ENCODE measurements around the gene CLEC4G. TPM values are rescaled to one million over a fixed set of nuclear protein-coding genes. Genes with fewer than 3 reads are reported as not detected.

CLEC4G gene
- total RNA-seq, 2 experiments from 2014 or later = not detected

DNA sequence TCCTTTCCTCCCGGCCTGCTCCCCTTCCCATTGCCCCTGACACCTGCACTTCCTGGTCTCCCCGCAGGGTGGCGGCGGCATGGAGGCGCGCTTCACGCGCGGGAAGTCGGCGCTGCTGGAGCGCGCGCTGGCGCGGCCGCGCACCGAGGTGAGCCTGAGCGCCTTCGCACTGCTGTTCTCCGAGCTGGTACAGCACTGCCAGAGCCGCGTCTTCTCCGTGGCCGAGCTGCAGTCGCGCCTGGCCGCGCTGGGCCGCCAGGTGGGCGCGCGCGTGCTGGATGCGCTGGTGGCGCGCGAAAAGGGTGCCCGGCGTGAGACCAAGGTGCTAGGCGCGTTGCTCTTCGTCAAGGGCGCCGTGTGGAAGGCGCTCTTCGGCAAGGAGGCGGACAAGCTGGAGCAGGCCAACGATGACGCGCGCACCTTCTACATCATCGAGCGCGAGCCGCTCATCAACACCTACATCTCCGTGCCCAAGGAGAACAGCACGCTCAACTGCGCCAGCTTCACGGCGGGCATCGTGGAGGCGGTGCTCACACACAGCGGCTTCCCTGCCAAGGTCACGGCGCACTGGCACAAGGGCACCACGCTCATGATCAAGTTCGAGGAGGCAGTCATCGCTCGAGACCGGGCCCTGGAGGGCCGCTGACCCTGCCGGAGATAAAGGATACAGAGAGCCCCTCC is 49.6 kb downstream of the CLEC4G start:
- H3K27me3 ChIP-seq (ENCODE audit: control insufficient read depth in 1 of 2, insufficient read depth in 2 of 2, low read length in 2 of 2) = peaks cover 0 to 6% of the 10 kb centered on the region in 2 experiments
- H3K4me3 ChIP-seq (ENCODE audit: low read length) = peak overlapping the region; percentile 100
- H3K36me3 ChIP-seq (ENCODE audit: insufficient read depth, low read length) = peaks cover 16% of the 10 kb centered on the region
- CTCF ChIA-PET = interaction anchor here (2.2 to 3.1 kb wide), 2 partner anchors 113 to 118 kb away, joined by 30 to 39 read pairs; no protein-coding TSS in a partner anchor
- intact Hi-C loops (cut with DNase I, micrococcal nuclease) = loop anchor here in 1 of 2 experiments (5.0 to 10.0 kb wide), 2 partner anchors 328 to 580 kb away; no protein-coding TSS in a partner anchor
- POLR2A ChIA-PET = no interaction called here
- Mint-ChIP-seq H3K4me3 (peak overlapping the region; percentile 97), H3K36me3 (ENCODE audit: low read depth) (peaks cover 21% of the 10 kb centered on the region), H3K9me3 (no peaks in the 10 kb centered on the region), H3K27me3 (peaks cover 18% of the 10 kb centered on the region), H3K27ac (peak overlapping the region; percentile 90), H3K4me1 (ENCODE audit: low read depth) (peaks cover 28% of the 10 kb centered on the region)
- H3K4me1 ChIP-seq (ENCODE audit: insufficient read depth, low read length) = peaks cover 42% of the 10 kb centered on the region
- H3K9me3 ChIP-seq (ENCODE audit: control insufficient read depth in 1 of 2, insufficient read depth in 1 of 2, low read length in 2 of 2) = no peaks in the 10 kb centered on the region
- ATAC-seq (ENCODE audit: poor library complexity) (no peak), DNase-seq (peak in 2 of 14 experiments; percentile 26 to 43)
- peak overlapping the region in 1 of 2 donors; percentile 83 for H3K27ac ChIP-seq (ENCODE audit: low read depth in 1 of 2, low read length in 2 of 2)
- TF ChIP-seq, protein P1, sequence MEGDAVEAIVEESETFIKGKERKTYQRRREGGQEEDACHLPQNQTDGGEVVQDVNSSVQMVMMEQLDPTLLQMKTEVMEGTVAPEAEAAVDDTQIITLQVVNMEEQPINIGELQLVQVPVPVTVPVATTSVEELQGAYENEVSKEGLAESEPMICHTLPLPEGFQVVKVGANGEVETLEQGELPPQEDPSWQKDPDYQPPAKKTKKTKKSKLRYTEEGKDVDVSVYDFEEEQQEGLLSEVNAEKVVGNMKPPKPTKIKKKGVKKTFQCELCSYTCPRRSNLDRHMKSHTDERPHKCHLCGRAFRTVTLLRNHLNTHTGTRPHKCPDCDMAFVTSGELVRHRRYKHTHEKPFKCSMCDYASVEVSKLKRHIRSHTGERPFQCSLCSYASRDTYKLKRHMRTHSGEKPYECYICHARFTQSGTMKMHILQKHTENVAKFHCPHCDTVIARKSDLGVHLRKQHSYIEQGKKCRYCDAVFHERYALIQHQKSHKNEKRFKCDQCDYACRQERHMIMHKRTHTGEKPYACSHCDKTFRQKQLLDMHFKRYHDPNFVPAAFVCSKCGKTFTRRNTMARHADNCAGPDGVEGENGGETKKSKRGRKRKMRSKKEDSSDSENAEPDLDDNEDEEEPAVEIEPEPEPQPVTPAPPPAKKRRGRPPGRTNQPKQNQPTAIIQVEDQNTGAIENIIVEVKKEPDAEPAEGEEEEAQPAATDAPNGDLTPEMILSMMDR (IDR thresholded peaks at IDR 0.05) = no peak

DNA sequence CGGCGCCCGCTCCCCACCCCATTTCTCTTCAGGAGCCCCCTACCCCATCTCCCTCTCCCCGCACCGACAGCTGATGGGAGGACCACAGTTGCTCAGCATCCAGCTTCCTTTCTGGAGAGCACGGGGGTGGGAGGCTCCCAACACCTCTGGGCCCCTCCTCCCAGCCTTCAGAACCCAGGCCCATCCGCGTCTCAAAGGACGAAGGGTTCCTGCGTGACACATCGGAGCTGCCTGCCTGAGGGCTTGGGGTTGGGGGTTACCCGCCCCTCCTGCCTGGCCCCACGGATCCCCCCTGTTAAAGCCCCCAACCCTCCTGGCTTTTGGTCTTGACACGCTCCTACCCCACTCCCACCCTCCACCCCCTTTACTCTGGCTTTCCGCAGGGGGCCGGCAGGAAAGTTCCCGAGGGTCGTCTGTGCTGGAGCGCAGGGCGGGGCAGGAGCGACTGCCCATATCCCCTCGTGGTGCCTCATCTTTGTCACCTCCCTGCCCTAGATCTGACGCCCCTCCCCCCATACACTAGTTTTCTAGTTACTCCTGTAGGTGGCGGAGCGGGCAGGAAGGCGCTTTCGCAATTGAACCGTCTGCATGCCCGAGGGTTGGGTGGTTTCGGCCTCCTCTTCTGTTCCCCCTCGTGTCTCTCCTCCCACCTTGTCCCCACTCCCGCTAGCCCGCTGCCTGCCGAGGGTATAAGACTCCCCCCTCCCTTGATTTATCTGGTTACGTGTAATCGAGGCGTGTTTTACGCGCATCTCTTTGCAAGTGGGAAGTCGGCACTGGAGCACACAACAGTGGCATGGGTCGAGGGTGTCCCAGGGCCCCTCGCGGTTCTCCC is 50.4 kb downstream of the CLEC4G start:
- Histone ChIP-seq H3K4me3 (ENCODE audit: low read length) (peak overlapping the region; percentile 100), H3K27ac (ENCODE audit: low read depth in 1 of 2, low read length in 2 of 2) (peak overlapping the region; percentile 72 to 83), H3K9me3 (ENCODE audit: control insufficient read depth in 1 of 2, insufficient read depth in 1 of 2, low read length in 2 of 2) (no peaks in the 10 kb centered on the region), H3K4me1 (ENCODE audit: insufficient read depth, low read length) (peaks cover 50% of the 10 kb centered on the region), H3K36me3 (ENCODE audit: insufficient read depth, low read length) (peaks cover 16% of the 10 kb centered on the region), H3K27me3 (ENCODE audit: control insufficient read depth in 1 of 2, insufficient read depth in 2 of 2, low read length in 2 of 2) (peaks cover 4 to 11% of the 10 kb centered on the region in 2 experiments)
- Mint-ChIP-seq H3K9me3 (no peaks in the 10 kb centered on the region), H3K27me3 (peaks cover 25% of the 10 kb centered on the region), H3K36me3 (ENCODE audit: low read depth) (peaks cover 21% of the 10 kb centered on the region), H3K4me1 (ENCODE audit: low read depth) (peaks cover 36% of the 10 kb centered on the region), H3K4me3 (peak overlapping the region; percentile 97), H3K27ac (peak overlapping the region; percentile 90)
- peak; percentile 60 for ATAC-seq (ENCODE audit: poor library complexity)
- ChIA-PET CTCF (interaction anchor here (0.6 to 3.1 kb wide), 33 partner anchors 8 to 659 kb away, joined by 3 to 39 read pairs (median 5); partner anchors contain the start of genes MAP2K7, PET100, RETN and STXBP2), POLR2A (interaction anchor here (0.6 to 2.2 kb wide), 17 partner anchors 12 to 1522 kb away, joined by 3 to 29 read pairs (median 4); partner anchors contain the start of genes ARHGEF18, NDUFA7, PET100 and RETN)
- TF ChIP-seq, protein P1 (IDR thresholded peaks at IDR 0.05) = peak; percentile 49
- intact Hi-C loops (cut with DNase I, micrococcal nuclease) = loop anchor here (1.0 to 10.0 kb wide), 5 partner anchors 29 to 579 kb away; partner anchors contain the start of genes PET100 (in 1 of the 2) and XAB2 (in 1 of the 2)
- peak; percentile 67 to 93 (median 80) for DNase-seq
